Mesendoderm (in vitro differentiated cells): ENCODE measurements around the gene HERC3.

Experiments
- DNase-seq: peaks from one replicate; pipeline ENCODE4 v3.0.0; 2013
- H2AK5ac ChIP-seq: 2 replicates; pipeline ENCODE4 v1.6.1; 2013; ENCODE audit warnings: low read length, inconsistent platforms
- H2BK120ac ChIP-seq: 2 replicates; pipeline ENCODE4 v1.6.1; 2013; ENCODE audit warnings: low read depth, mild to moderate bottlenecking, low read length, moderate library complexity, mixed read lengths
- H2BK15ac ChIP-seq: replicated peaks from 2 replicates; pipeline ENCODE4 v1.6.1; 2013; ENCODE audit warnings: low read depth, mild to moderate bottlenecking, moderate library complexity
- H2BK5ac ChIP-seq: 2 replicates; pipeline ENCODE4 v1.6.1; 2013; ENCODE audit warnings: low read length, inconsistent platforms
- H3K18ac ChIP-seq: 2 replicates; pipeline ENCODE4 v1.6.1; 2013; ENCODE audit warnings: mild to moderate bottlenecking, low read length, mixed read lengths
- H3K23ac ChIP-seq: one replicate; pipeline ENCODE4 v1.6.1; 2013; ENCODE audit warnings: low read length
- H3K27ac ChIP-seq: 2 replicates; pipeline ENCODE4 v1.5.1; 2013; ENCODE audit warnings: low read depth, mild to moderate bottlenecking, inconsistent platforms, low read length, moderate library complexity
- H3K27me3 ChIP-seq: 2 replicates; pipeline ENCODE4 v1.6.1; 2013; ENCODE audit warnings: low read length, control low read depth, mild to moderate bottlenecking, inconsistent platforms; ENCODE audit not compliant: insufficient read depth, poor library complexity
- H3K36me3 ChIP-seq: 2 replicates; pipeline ENCODE4 v1.6.1; 2013; ENCODE audit warnings: low read length, inconsistent platforms; ENCODE audit not compliant: control insufficient read depth, insufficient read depth
- H3K4ac ChIP-seq: one replicate; pipeline ENCODE4 v1.6.1; 2013; ENCODE audit warnings: low read depth, mild to moderate bottlenecking, low read length, moderate library complexity
- H3K4me1 ChIP-seq: 2 replicates; pipeline ENCODE4 v1.6.1; 2013; ENCODE audit warnings: low read depth, low read length, inconsistent platforms; ENCODE audit not compliant: control insufficient read depth
- H3K4me2 ChIP-seq: 2 replicates; pipeline ENCODE4 v1.6.1; 2013; ENCODE audit warnings: low read length
- H3K4me3 ChIP-seq: 2 replicates; pipeline ENCODE4 v1.5.1; 2013; ENCODE audit warnings: mild to moderate bottlenecking, low read length
- H3K56ac ChIP-seq: one replicate; pipeline ENCODE4 v1.6.1; 2013; ENCODE audit warnings: low read length
- H3K79me1 ChIP-seq: 2 replicates; pipeline ENCODE4 v1.6.1; 2013; ENCODE audit warnings: low read length, inconsistent platforms
- H3K79me2 ChIP-seq: 2 replicates; pipeline ENCODE4 v1.6.1; 2013; ENCODE audit warnings: mild to moderate bottlenecking, low read length; ENCODE audit not compliant: control insufficient read depth, insufficient read depth
- H3K9ac ChIP-seq: 2 replicates; pipeline ENCODE4 v1.6.1; 2013; ENCODE audit warnings: low read length, inconsistent platforms
- H4K5ac ChIP-seq: one replicate; pipeline ENCODE4 v1.6.1; 2013; ENCODE audit warnings: low read length
- H4K8ac ChIP-seq: one replicate; pipeline ENCODE4 v1.6.1; 2013; ENCODE audit warnings: low read depth, mild to moderate bottlenecking, control low read depth, low read length, moderate library complexity
- whole genome bisulfite sequencing: extraction: QIAGEN DNeasy Blood & Tissue Kit; methylation state at CpG from one replicate; pipeline ENCODE4 v1.1.7; 2013; ENCODE audit warnings: low lambda C conversion rate, missing lambda C conversion rate; ENCODE audit not compliant: insufficient coverage; ENCODE audit errors: extremely low coverage; 5-methylcytosine and 5-hydroxymethylcytosine counted together

Gene HERC3

GRCh38 chr4:88746206-88746605, 153.9 kb downstream of the HERC3 start:
- H2BK120ac ChIP-seq, result no peak overlapping the region
- no peak overlapping the region for H3K18ac ChIP-seq
- no peak overlapping the region for H3K4me2 ChIP-seq
- no peaks in the 10 kb centered on the region for H3K4me1 ChIP-seq
- H3K27me3 ChIP-seq, result no peaks in the 10 kb centered on the region
- no peak for DNase-seq
- no peak overlapping the region for H3K27ac ChIP-seq
- H3K36me3 ChIP-seq, result peaks cover 10% of the 10 kb centered on the region
- no peak overlapping the region for H2BK15ac ChIP-seq
- no CpG with 5 or more reads among the region's 5 CpGs for WGBS
- no peak overlapping the region for H3K4ac ChIP-seq
- H2BK5ac ChIP-seq, result no peak overlapping the region
- H4K5ac ChIP-seq, result no peak overlapping the region
- H3K23ac ChIP-seq, result no peak overlapping the region
- H3K4me3 ChIP-seq, result no peak overlapping the region
- H3K79me1 ChIP-seq, result no peaks in the 10 kb centered on the region
- no peak overlapping the region for H3K56ac ChIP-seq
- H3K79me2 ChIP-seq, result no peaks in the 10 kb centered on the region
- no peak overlapping the region for H3K9ac ChIP-seq
- no peak overlapping the region for H4K8ac ChIP-seq
- H2AK5ac ChIP-seq, result no peak overlapping the region

- WGBS, result no CpG with 5 or more reads among the region's 7 CpGs
Measured at GRCh38 chr4:88747351-88747750, 155.1 kb downstream of the HERC3 start.

GRCh38 chr4:88750369-88750768, 158.1 kb downstream of the HERC3 start:
- WGBS, result no CpG with 5 or more reads among the region's 10 CpGs
- H3K4me2 ChIP-seq, result no peak overlapping the region
- peaks cover 10% of the 10 kb centered on the region for H3K36me3 ChIP-seq
- H3K79me1 ChIP-seq, result no peaks in the 10 kb centered on the region
- no peak overlapping the region for H2AK5ac ChIP-seq
- H4K8ac ChIP-seq, result no peak overlapping the region
- H2BK5ac ChIP-seq, result no peak overlapping the region
- H3K56ac ChIP-seq, result no peak overlapping the region
- no peak for DNase-seq
- H2BK15ac ChIP-seq, result no peak overlapping the region
- no peaks in the 10 kb centered on the region for H3K4me1 ChIP-seq
- no peak overlapping the region for H4K5ac ChIP-seq
- H2BK120ac ChIP-seq, result no peak overlapping the region
- H3K4ac ChIP-seq, result no peak overlapping the region
- no peaks in the 10 kb centered on the region for H3K79me2 ChIP-seq
- no peak overlapping the region for H3K23ac ChIP-seq
- no peak overlapping the region for H3K9ac ChIP-seq
- no peak overlapping the region for H3K18ac ChIP-seq
- no peak overlapping the region for H3K4me3 ChIP-seq
- H3K27me3 ChIP-seq, result no peaks in the 10 kb centered on the region
- no peak overlapping the region for H3K27ac ChIP-seq

More at GRCh38 chr4:88747351-88747750, 155.1 kb downstream of the HERC3 start:
- H3K4me3 ChIP-seq, result no peak overlapping the region
- H3K4me2 ChIP-seq, result no peak overlapping the region
- peak; percentile 18 for DNase-seq
- H3K18ac ChIP-seq, result no peak overlapping the region
- H2BK5ac ChIP-seq, result no peak overlapping the region
- no peak overlapping the region for H2BK15ac ChIP-seq
- H3K27ac ChIP-seq, result no peak overlapping the region
- no peaks in the 10 kb centered on the region for H3K27me3 ChIP-seq
- no peak overlapping the region for H2AK5ac ChIP-seq
- no peak overlapping the region for H3K56ac ChIP-seq
- no peak overlapping the region for H3K9ac ChIP-seq
- no peak overlapping the region for H4K8ac ChIP-seq
- H3K4me1 ChIP-seq, result no peaks in the 10 kb centered on the region
- H3K36me3 ChIP-seq, result peaks cover 10% of the 10 kb centered on the region
- H3K4ac ChIP-seq, result no peak overlapping the region
- H3K79me1 ChIP-seq, result no peaks in the 10 kb centered on the region
- no peaks in the 10 kb centered on the region for H3K79me2 ChIP-seq
- no peak overlapping the region for H4K5ac ChIP-seq
- H3K23ac ChIP-seq, result no peak overlapping the region
- no peak overlapping the region for H2BK120ac ChIP-seq

- Histone ChIP-seq H3K18ac (no peak overlapping the region), H3K4me1 (no peaks in the 10 kb centered on the region), H3K36me3 (peaks cover 10% of the 10 kb centered on the region), H4K8ac (no peak overlapping the region), H3K4me3 (no peak overlapping the region), H3K9ac (no peak overlapping the region), H3K23ac (no peak overlapping the region), H3K79me2 (no peaks in the 10 kb centered on the region), H2BK120ac (no peak overlapping the region), H2BK5ac (no peak overlapping the region), H2BK15ac (no peak overlapping the region), H3K4ac (no peak overlapping the region), H3K56ac (no peak overlapping the region), H3K4me2 (no peak overlapping the region), H3K27me3 (no peaks in the 10 kb centered on the region), H3K79me1 (no peaks in the 10 kb centered on the region), H3K27ac (no peak overlapping the region), H4K5ac (no peak overlapping the region), H2AK5ac (no peak overlapping the region)
- no peak for DNase-seq
- WGBS, result 100% methylated on average over 1 of the region's 7 CpGs
Measured at GRCh38 chr4:88751258-88752075, 159.2 kb downstream of the HERC3 start.

GRCh38 chr4:88752076-88752463, 159.8 kb downstream of the HERC3 start:
- no peaks in the 10 kb centered on the region for H3K4me1 ChIP-seq
- H3K18ac ChIP-seq, result no peak overlapping the region
- peaks cover 10% of the 10 kb centered on the region for H3K36me3 ChIP-seq
- no peak overlapping the region for H4K8ac ChIP-seq
- DNase-seq, result no peak
- H2BK120ac ChIP-seq, result no peak overlapping the region
- H3K23ac ChIP-seq, result no peak overlapping the region
- no peak overlapping the region for H2AK5ac ChIP-seq
- no peaks in the 10 kb centered on the region for H3K79me1 ChIP-seq
- no peak overlapping the region for H3K4me2 ChIP-seq
- H3K79me2 ChIP-seq, result no peaks in the 10 kb centered on the region
- no peak overlapping the region for H3K9ac ChIP-seq
- no peak overlapping the region for H3K56ac ChIP-seq
- no peak overlapping the region for H2BK5ac ChIP-seq
- H4K5ac ChIP-seq, result no peak overlapping the region
- H2BK15ac ChIP-seq, result no peak overlapping the region
- no peaks in the 10 kb centered on the region for H3K27me3 ChIP-seq
- no CpG with 5 or more reads among the region's 4 CpGs for WGBS
- H3K4ac ChIP-seq, result no peak overlapping the region
- no peak overlapping the region for H3K4me3 ChIP-seq
- no peak overlapping the region for H3K27ac ChIP-seq

- no peaks in the 10 kb centered on the region for H3K79me1 ChIP-seq
- H3K23ac ChIP-seq, result no peak overlapping the region
- H2AK5ac ChIP-seq, result no peak overlapping the region
- DNase-seq, result no peak
- H3K27me3 ChIP-seq, result no peaks in the 10 kb centered on the region
- H4K5ac ChIP-seq, result no peak overlapping the region
- no peak overlapping the region for H3K9ac ChIP-seq
- WGBS, result no CpG with 5 or more reads among the region's 2 CpGs
- no peak overlapping the region for H3K18ac ChIP-seq
- no peaks in the 10 kb centered on the region for H3K4me1 ChIP-seq
- no peak overlapping the region for H3K4me2 ChIP-seq
- no peak overlapping the region for H3K27ac ChIP-seq
- H2BK5ac ChIP-seq, result no peak overlapping the region
- H3K4ac ChIP-seq, result no peak overlapping the region
- no peak overlapping the region for H3K4me3 ChIP-seq
- H4K8ac ChIP-seq, result no peak overlapping the region
- H2BK120ac ChIP-seq, result no peak overlapping the region
- H3K36me3 ChIP-seq, result peaks cover 6% of the 10 kb centered on the region
- H2BK15ac ChIP-seq, result no peak overlapping the region
- H3K79me2 ChIP-seq, result no peaks in the 10 kb centered on the region
- no peak overlapping the region for H3K56ac ChIP-seq
Measured at GRCh38 chr4:88752754-88753153, 160.5 kb downstream of the HERC3 start.
